ENCODE measurements around the gene SNPH. TPM values are rescaled to one million over a fixed set of nuclear protein-coding genes. Genes with fewer than 3 reads are reported as not detected.
A peak's percentile ranks its signal among the peaks of the same experiment; 100 is the strongest.

SNPH gene
- total RNA-seq, 4 donors from 2014 or later = 0.53 to 6.6 (median 2.4) TPM

DNA sequence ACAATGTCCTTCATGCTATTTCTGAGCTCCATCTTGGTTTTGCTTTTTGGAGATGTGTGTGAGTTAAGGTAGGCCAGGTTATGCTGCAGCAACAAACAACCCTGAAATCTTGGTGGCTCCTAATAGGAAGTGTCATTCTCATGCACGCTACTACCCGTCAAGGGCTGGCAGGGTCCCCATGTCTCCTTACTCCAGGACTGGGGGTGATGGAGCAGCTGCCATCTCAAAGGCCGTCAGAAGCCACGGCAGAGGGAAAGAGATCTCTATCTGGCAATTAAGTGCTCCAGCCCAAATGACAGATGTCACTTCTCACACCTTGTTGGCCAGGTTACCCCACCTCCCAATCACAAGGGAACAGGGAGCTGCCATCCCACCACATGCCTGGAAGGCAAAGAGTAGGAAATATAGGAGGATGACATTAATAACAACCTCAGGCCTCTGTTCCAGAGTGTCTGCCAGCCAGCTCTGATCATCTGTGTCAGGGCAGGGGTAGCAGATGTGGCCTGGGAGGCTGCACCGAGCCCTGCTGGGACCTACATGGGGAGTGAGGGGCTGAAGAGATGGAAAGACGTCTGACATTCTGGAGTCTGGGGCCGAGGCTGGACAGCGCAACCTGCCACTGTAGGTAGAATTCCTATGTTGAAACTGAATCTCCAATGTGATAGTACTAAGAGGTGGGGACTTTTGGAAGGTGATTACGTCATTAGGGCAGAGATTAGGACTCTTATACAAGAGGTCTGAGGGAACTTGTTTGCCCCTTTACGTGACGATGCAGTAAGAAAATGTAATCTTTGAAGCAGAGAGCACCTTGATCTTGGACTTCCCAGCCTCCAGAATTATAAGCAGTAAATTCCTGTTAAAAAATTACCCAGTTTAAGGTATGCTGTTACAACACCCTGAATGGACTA, 67.6 kb downstream of the SNPH start:
- Histone ChIP-seq H3K27ac (no peak overlapping the region), H3K4me3 (no peak overlapping the region), H3K4me1 (peaks cover 0 to 31% (median 0%) of the 10 kb centered on the region in 4 donors), H3K27me3 (no peaks in the 10 kb centered on the region), H3K9me3 (no peaks in the 10 kb centered on the region), H3K36me3 (no peaks in the 10 kb centered on the region)
- DNase-seq = peak in 2 of 3 donors; percentile 10 to 36
- TF ChIP-seq, protein P1, sequence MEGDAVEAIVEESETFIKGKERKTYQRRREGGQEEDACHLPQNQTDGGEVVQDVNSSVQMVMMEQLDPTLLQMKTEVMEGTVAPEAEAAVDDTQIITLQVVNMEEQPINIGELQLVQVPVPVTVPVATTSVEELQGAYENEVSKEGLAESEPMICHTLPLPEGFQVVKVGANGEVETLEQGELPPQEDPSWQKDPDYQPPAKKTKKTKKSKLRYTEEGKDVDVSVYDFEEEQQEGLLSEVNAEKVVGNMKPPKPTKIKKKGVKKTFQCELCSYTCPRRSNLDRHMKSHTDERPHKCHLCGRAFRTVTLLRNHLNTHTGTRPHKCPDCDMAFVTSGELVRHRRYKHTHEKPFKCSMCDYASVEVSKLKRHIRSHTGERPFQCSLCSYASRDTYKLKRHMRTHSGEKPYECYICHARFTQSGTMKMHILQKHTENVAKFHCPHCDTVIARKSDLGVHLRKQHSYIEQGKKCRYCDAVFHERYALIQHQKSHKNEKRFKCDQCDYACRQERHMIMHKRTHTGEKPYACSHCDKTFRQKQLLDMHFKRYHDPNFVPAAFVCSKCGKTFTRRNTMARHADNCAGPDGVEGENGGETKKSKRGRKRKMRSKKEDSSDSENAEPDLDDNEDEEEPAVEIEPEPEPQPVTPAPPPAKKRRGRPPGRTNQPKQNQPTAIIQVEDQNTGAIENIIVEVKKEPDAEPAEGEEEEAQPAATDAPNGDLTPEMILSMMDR (IDR thresholded peaks at IDR 0.05) = no peak

DNA sequence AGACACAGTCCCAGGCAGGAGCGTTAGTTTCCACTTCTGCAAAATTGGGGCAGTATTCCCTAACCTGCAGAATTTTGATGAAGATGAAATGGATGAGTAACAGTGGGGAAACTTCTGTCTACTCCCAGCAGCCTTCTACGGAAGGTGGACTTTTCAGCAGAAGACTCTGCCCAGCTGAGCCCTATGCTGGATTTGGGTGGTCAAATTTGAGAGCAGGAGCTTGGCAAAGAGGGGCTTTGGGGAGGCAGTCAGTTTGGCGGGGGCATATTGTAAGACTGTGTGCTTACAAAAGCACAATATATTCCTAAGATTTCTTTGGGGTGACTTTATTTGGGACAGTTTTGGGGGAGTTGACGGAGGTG, 68.3 kb downstream of the SNPH start:
- no peak overlapping the region for H3K4me3 ChIP-seq
- no peaks in the 10 kb centered on the region for H3K9me3 ChIP-seq
- H3K27ac ChIP-seq = no peak overlapping the region
- TF ChIP-seq POLR2A (IDR thresholded peaks at IDR 0.05) = no peak
- TF ChIP-seq, protein P1 (IDR thresholded peaks at IDR 0.05) = no peak
- no peaks in the 10 kb centered on the region for H3K36me3 ChIP-seq
- peak in 1 of 3 donors; percentile 11 for DNase-seq
- H3K4me1 ChIP-seq = peaks cover 0 to 26% (median 0%) of the 10 kb centered on the region in 4 donors
- no peaks in the 10 kb centered on the region for H3K27me3 ChIP-seq

- TF ChIP-seq, protein P1 (IDR thresholded peaks at IDR 0.05) = no peak
- TF ChIP-seq POLR2A (IDR thresholded peaks at IDR 0.05) = no peak
- Histone ChIP-seq H3K4me3 (no peak overlapping the region), H3K4me1 (peaks cover 0 to 22% (median 0%) of the 10 kb centered on the region in 4 donors), H3K27ac (no peak overlapping the region), H3K27me3 (no peaks in the 10 kb centered on the region), H3K9me3 (no peaks in the 10 kb centered on the region), H3K36me3 (no peaks in the 10 kb centered on the region)
- peak in 1 of 3 donors; percentile 38 for DNase-seq
Observed at GRCh38 chr20:1334761-1335160, 68.7 kb downstream of the SNPH start.

GRCh38 chr20:1335961-1336698, 70.0 kb downstream of the SNPH start:
- no peak overlapping the region for H3K4me3 ChIP-seq
- H3K9me3 ChIP-seq = no peaks in the 10 kb centered on the region
- no peaks in the 10 kb centered on the region for H3K36me3 ChIP-seq
- no peaks in the 10 kb centered on the region for H3K27me3 ChIP-seq
- peak in 1 of 3 donors; percentile 29 for DNase-seq
- peaks cover 0 to 11% (median 0%) of the 10 kb centered on the region in 4 donors for H3K4me1 ChIP-seq
- peak overlapping the region in 2 of 4 donors; percentile 7 to 28 for H3K27ac ChIP-seq
- TF ChIP-seq, protein P1 (IDR thresholded peaks at IDR 0.05) = no peak
- TF ChIP-seq POLR2A (IDR thresholded peaks at IDR 0.05) = no peak

DNA sequence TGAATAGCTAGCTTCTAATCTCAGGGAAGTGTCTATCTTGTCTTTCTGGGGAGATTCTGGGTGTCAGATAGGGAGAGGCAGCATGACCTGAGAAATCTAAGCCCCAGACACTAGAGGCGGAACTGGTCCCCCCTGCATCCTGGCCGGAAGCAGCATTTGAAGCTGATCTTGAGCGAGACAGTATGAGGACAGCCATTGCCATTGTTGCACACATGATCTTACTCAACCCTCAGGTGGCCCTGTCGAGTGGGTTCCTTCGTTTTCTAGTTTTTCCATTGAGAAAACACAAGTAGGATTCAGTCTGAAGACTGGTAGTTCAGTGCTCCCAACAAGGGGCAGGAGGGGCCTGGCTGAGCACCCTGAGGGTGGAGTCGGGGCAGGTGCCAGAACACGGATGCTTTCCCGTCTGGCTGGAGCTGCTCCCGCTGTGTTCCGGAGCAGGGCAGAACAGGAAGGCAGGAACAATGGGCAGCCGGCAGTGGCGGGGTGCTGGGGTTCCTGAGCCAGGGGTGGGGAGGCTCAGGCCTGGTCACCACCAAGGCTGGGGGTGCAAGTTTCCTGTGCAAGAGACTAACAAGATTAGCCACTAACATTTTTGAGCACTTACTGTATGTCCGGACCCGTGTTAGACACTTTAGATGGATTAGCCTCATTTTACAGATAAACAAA, 70.7 kb downstream of the SNPH start:
- TF ChIP-seq POLR2A (IDR thresholded peaks at IDR 0.05) = no peak
- TF ChIP-seq, protein P1 (IDR thresholded peaks at IDR 0.05) = no peak
- Histone ChIP-seq H3K27me3 (no peaks in the 10 kb centered on the region), H3K4me3 (no peak overlapping the region), H3K9me3 (no peaks in the 10 kb centered on the region), H3K36me3 (no peaks in the 10 kb centered on the region), H3K27ac (peak overlapping the region in 2 of 4 donors; percentile 7 to 28), H3K4me1 (peaks cover 0 to 11% (median 0%) of the 10 kb centered on the region in 4 donors)
- peak in 1 of 3 donors; percentile 59 for DNase-seq

Data from Peyer's patch (tissue), 4 donors.